SK-N-SH treated with all-trans-retinoic acid at 6 μM for 48 hours (cell line): ENCODE measurements around the gene DAB2.
"Not testable (repeated sequence)": the region's sequence is repeated elsewhere in the genome, so short reads cannot be mapped to it uniquely, and the experiment has no call there.

Experiments used
- ATAC-seq: fragments of 200-7000 bp; cut with Tn5 transposase; 3 replicates; pipeline ENCODE4 v1.9.1; 2020; ENCODE audit warnings: mild to moderate bottlenecking, moderate library complexity
- BACH2 ChIP-seq: fragments of 250-450 bp; sonication (Bioruptor Pico); IDR thresholded peaks from 2 replicates; pipeline ENCODE4 v1.9.0; 2021; ENCODE audit warnings: mild to moderate bottlenecking, borderline replicate concordance
- CREB5 ChIP-seq: fragments of 250-450 bp; sonication (Bioruptor Pico); IDR thresholded peaks from 2 replicates; pipeline ENCODE4 v1.5.1; 2020; ENCODE audit warnings: low read depth, mild to moderate bottlenecking, moderate library complexity
- CSDC2 ChIP-seq: fragments of 250-450 bp; sonication (Bioruptor Pico); IDR thresholded peaks from 2 replicates; pipeline ENCODE4 v1.5.0; 2020; ENCODE audit warnings: mild to moderate bottlenecking, moderate library complexity
- CSRNP3 ChIP-seq: fragments of 250-450 bp; sonication (Bioruptor Pico); IDR thresholded peaks from 2 replicates; pipeline ENCODE4 v1.5.1; 2021; ENCODE audit warnings: mild to moderate bottlenecking, moderate library complexity
- ESRRG ChIP-seq: fragments of 250-450 bp; sonication (Bioruptor Pico); IDR thresholded peaks from 2 replicates; pipeline ENCODE4 v1.6.1; 2021; ENCODE audit warnings: mild to moderate bottlenecking
- ISL1 ChIP-seq: fragments of 250-450 bp; sonication (Bioruptor Pico); IDR thresholded peaks from 2 replicates; pipeline ENCODE4 v2.1.2; 2022; ENCODE audit warnings: mild to moderate bottlenecking, moderate library complexity
- OSR1 ChIP-seq: fragments of 250-450 bp; sonication (Bioruptor Pico); IDR thresholded peaks from 2 replicates; pipeline ENCODE4 v1.8.0; 2022; ENCODE audit warnings: moderate library complexity, mild to moderate bottlenecking, inconsistent platforms
- PATZ1 ChIP-seq: fragments of 250-450 bp; sonication (Bioruptor Pico); IDR thresholded peaks from 2 replicates; pipeline ENCODE4 v1.8.0; 2020; ENCODE audit warnings: mild to moderate bottlenecking, moderate library complexity, borderline replicate concordance
- POU6F1 ChIP-seq: fragments of 250-450 bp; sonication (Bioruptor Pico); IDR thresholded peaks from 2 replicates; pipeline ENCODE4 v1.8.0; 2021; ENCODE audit warnings: low read depth, mild to moderate bottlenecking, moderate library complexity, borderline replicate concordance
- PPARA ChIP-seq: fragments of 250-450 bp; sonication (Bioruptor Pico); IDR thresholded peaks from 2 replicates; pipeline ENCODE4 v1.5.0; 2020; ENCODE audit warnings: mild to moderate bottlenecking, borderline replicate concordance
- RARB ChIP-seq: fragments of 250-450 bp; sonication (Bioruptor Pico); IDR thresholded peaks from 2 replicates; pipeline ENCODE4 v1.8.0; 2021; ENCODE audit warnings: mild to moderate bottlenecking, moderate library complexity
- SNAI2 ChIP-seq: fragments of 250-450 bp; sonication (Bioruptor Pico); IDR thresholded peaks from 2 replicates; pipeline ENCODE4 v1.5.0; 2020; ENCODE audit warnings: mild to moderate bottlenecking, moderate library complexity
- TCF4 ChIP-seq: fragments of 250-450 bp; sonication (Bioruptor Pico); IDR thresholded peaks from 2 replicates; pipeline ENCODE4 v1.8.0; 2021; ENCODE audit warnings: mild to moderate bottlenecking, moderate library complexity, borderline replicate concordance
- TOX ChIP-seq: fragments of 250-450 bp; sonication (Bioruptor Pico); IDR thresholded peaks from 2 replicates; pipeline ENCODE4 v1.8.0; 2021; ENCODE audit warnings: mild to moderate bottlenecking, moderate library complexity, borderline replicate concordance
- TSHZ2 ChIP-seq: fragments of 250-450 bp; sonication (Bioruptor Pico); IDR thresholded peaks from 2 replicates; pipeline ENCODE4 v1.5.0; 2020; ENCODE audit warnings: mild to moderate bottlenecking, moderate library complexity
- ZC3H10 ChIP-seq: fragments of 250-450 bp; sonication (Bioruptor Pico); IDR thresholded peaks from 2 replicates; pipeline ENCODE4 v1.5.1; 2021; ENCODE audit warnings: mild to moderate bottlenecking, moderate library complexity
- ZFP3 ChIP-seq: fragments of 250-450 bp; sonication (Bioruptor Pico); IDR thresholded peaks from 2 replicates; pipeline ENCODE4 v1.5.0; 2020; ENCODE audit warnings: mild to moderate bottlenecking, moderate library complexity
- ZFP30 ChIP-seq: fragments of 450-650 bp; formaldehyde crosslinking; IDR thresholded peaks from 2 replicates; pipeline ENCODE4 v1.5.0; 2022; ENCODE audit warnings: mild to moderate bottlenecking, moderate library complexity
- ZNF565 ChIP-seq: fragments of 450-650 bp; formaldehyde crosslinking; conservative IDR thresholded peaks from 2 replicates; pipeline ENCODE4 v1.5.0; 2020; ENCODE audit warnings: low read depth, mild to moderate bottlenecking, moderate library complexity
- ZNF70 ChIP-seq: fragments of 450-650 bp; formaldehyde crosslinking; IDR thresholded peaks from 2 replicates; pipeline ENCODE4 v1.5.0; 2020; ENCODE audit warnings: mild to moderate bottlenecking, moderate library complexity

The DAB2 gene

GRCh38 chr5:39337252-39337915, 87.4 kb downstream of the DAB2 start:
- ATAC-seq: no peak
- TF ChIP-seq CSRNP3 (CRISPR knock-in tag) (no peak), PATZ1 (CRISPR knock-in tag) (no peak), ZNF70 (no peak), ESRRG (no peak), OSR1 (CRISPR knock-in tag) (no peak), CSDC2 (CRISPR knock-in tag) (no peak), BACH2 (no peak)

- not testable (repeated sequence) for ATAC-seq
These were observed 90.5 kb downstream of the DAB2 start for GRCh38 chr5:39334296-39334695.

GRCh38 chr5:39333104-39333503, 91.7 kb downstream of the DAB2 start:
- ATAC-seq: no peak
- TF ChIP-seq TOX (CRISPR knock-in tag) (no peak), CSDC2 (CRISPR knock-in tag) (no peak), PPARA (CRISPR knock-in tag) (no peak), ZFP3 (no peak), CREB5 (CRISPR knock-in tag) (no peak), RARB (CRISPR knock-in tag) (no peak), POU6F1 (CRISPR knock-in tag) (no peak)

- TF ChIP-seq ZNF565 (CRISPR knock-in tag) (no peak), RARB (CRISPR knock-in tag) (no peak), ZFP3 (no peak), TCF4 (CRISPR knock-in tag) (no peak), BACH2 (no peak), OSR1 (CRISPR knock-in tag) (no peak), ISL1 (CRISPR knock-in tag) (no peak), ZC3H10 (CRISPR knock-in tag) (no peak)
- TF ChIP-seq, all 23 proteins: peak for 0
- ATAC-seq: no peak
These were observed 92.9 kb downstream of the DAB2 start for GRCh38 chr5:39331861-39332381.

GRCh38 chr5:39328731-39329130, 96.0 kb downstream of the DAB2 start:
- ATAC-seq: no peak
- no peak for TF ChIP-seq ZNF565 (CRISPR knock-in tag)
- no peak for TF ChIP-seq RARB (CRISPR knock-in tag)
- TF ChIP-seq CSDC2 (CRISPR knock-in tag): no peak
- no peak for TF ChIP-seq SNAI2 (CRISPR knock-in tag)
- TF ChIP-seq ZFP30: no peak
- TF ChIP-seq PATZ1 (CRISPR knock-in tag): no peak
- no peak for TF ChIP-seq ISL1 (CRISPR knock-in tag)
- no peak for TF ChIP-seq TSHZ2 (CRISPR knock-in tag)
- no peak for TF ChIP-seq TCF4 (CRISPR knock-in tag)
- TF ChIP-seq TOX (CRISPR knock-in tag): no peak
- TF ChIP-seq CSRNP3 (CRISPR knock-in tag): no peak
- no peak for TF ChIP-seq OSR1 (CRISPR knock-in tag)
- TF ChIP-seq ZC3H10 (CRISPR knock-in tag): no peak
- TF ChIP-seq PPARA (CRISPR knock-in tag): no peak
